HepG2 (cell line): ENCODE data around the gene EXTL1. TPM values are rescaled to one million over a fixed set of nuclear protein-coding genes. Genes with fewer than 3 reads are reported as not detected.

Experiments used
- ARID2 ChIP-seq: sonication (generic); formaldehyde crosslinking; IDR thresholded peaks from 2 replicates; pipeline ENCODE4 v1.8.1; 2022; ENCODE audit warnings: mild to moderate bottlenecking, missing genetic modification reagents, borderline replicate concordance
- BORCS8-MEF2B ChIP-seq: sonication (generic); formaldehyde crosslinking; IDR thresholded peaks from 2 replicates; pipeline ENCODE4 v1.8.0; 2022; ENCODE audit warnings: mild to moderate bottlenecking, missing genetic modification reagents
- ELF1 ChIP-seq: sonication (generic); formaldehyde crosslinking; IDR thresholded peaks from 2 replicates; pipeline ENCODE4 v1.4.0; 2020; ENCODE audit warnings: missing genetic modification reagents
- FOSL2 ChIP-seq: sonication (generic); formaldehyde crosslinking; IDR thresholded peaks from 2 replicates; pipeline ENCODE4 v1.4.0; 2020; ENCODE audit warnings: missing genetic modification reagents
- HNF4G ChIP-seq, 2 experiments: sonication (generic) in 1 of 2; formaldehyde crosslinking in 1 of 2; IDR thresholded peaks; 2 replicates each; pipeline versions ENCODE4 v1.4.0 to v1.6.1; 2011 to 2020; ENCODE audit warnings: borderline replicate concordance in 2 of 2, low read depth in 2 of 2, mild to moderate bottlenecking in 2 of 2, low read length in 1 of 2, missing genetic modification reagents in 1 of 2, moderate library complexity in 1 of 2
- KLF15 ChIP-seq: sonication (generic); formaldehyde crosslinking; IDR thresholded peaks from 2 replicates; pipeline ENCODE4 v1.8.1; 2023; ENCODE audit warnings: borderline replicate concordance, mild to moderate bottlenecking, inconsistent platforms, missing genetic modification reagents, mixed read lengths
- MIXL1 ChIP-seq: IDR thresholded peaks from 2 replicates; pipeline ENCODE4 v1.6.1; 2016
- RFX3 ChIP-seq: IDR thresholded peaks from 2 replicates; pipeline ENCODE4 v1.6.1; 2016; ENCODE audit warnings: missing biosample characterization, missing genetic modification reagents
- TAF1 ChIP-seq: sonication (generic); formaldehyde crosslinking; IDR thresholded peaks from 2 replicates; pipeline ENCODE4 v1.4.0; 2020; ENCODE audit warnings: missing genetic modification reagents
- TEAD2 ChIP-seq: sonication (generic); formaldehyde crosslinking; IDR thresholded peaks from 2 replicates; pipeline ENCODE4 v1.9.0; 2021; ENCODE audit warnings: missing genetic modification reagents
- ZFP41 ChIP-seq: sonication (generic); formaldehyde crosslinking; IDR thresholded peaks from 2 replicates; pipeline ENCODE4 v1.4.0; 2020; ENCODE audit warnings: mild to moderate bottlenecking, missing genetic modification reagents, borderline replicate concordance
- ZNF143 ChIP-seq: sonication (generic); formaldehyde crosslinking; IDR thresholded peaks from 2 replicates; pipeline ENCODE4 v1.4.0; 2020; ENCODE audit warnings: missing genetic modification reagents
- ZNF207 ChIP-seq: fragments of 450-650 bp; IDR thresholded peaks from 2 replicates; pipeline ENCODE4 v1.6.1; 2016; ENCODE audit warnings: antibody characterized with exemption, borderline replicate concordance
- ZNF292 ChIP-seq: sonication (generic); formaldehyde crosslinking; IDR thresholded peaks from 2 replicates; pipeline ENCODE4 v1.8.1; 2022; ENCODE audit warnings: mild to moderate bottlenecking, low read depth, missing genetic modification reagents, borderline replicate concordance
- ZNF331 ChIP-seq: sonication (generic); formaldehyde crosslinking; IDR thresholded peaks from 2 replicates; pipeline ENCODE4 v1.4.0; 2020; ENCODE audit warnings: missing genetic modification reagents
- ZNF335 ChIP-seq: sonication (generic); formaldehyde crosslinking; IDR thresholded peaks from 2 replicates; pipeline ENCODE4 v1.4.0; 2020; ENCODE audit warnings: missing genetic modification reagents
- ZNF432 ChIP-seq: sonication (generic); formaldehyde crosslinking; IDR thresholded peaks from 2 replicates; pipeline ENCODE4 v1.5.0; 2020; ENCODE audit warnings: missing genetic modification reagents, mild to moderate bottlenecking, borderline replicate concordance
- ZNF441 ChIP-seq: sonication (generic); formaldehyde crosslinking; IDR thresholded peaks from 2 replicates; pipeline ENCODE4 v1.7.0; 2021; ENCODE audit warnings: missing genetic modification reagents, borderline replicate concordance
- ZNF550 ChIP-seq: sonication (generic); formaldehyde crosslinking; IDR thresholded peaks from 2 replicates; pipeline ENCODE4 v1.4.0; 2020; ENCODE audit warnings: mild to moderate bottlenecking, missing genetic modification reagents, borderline replicate concordance
- ZNF614 ChIP-seq: IDR thresholded peaks from 2 replicates; pipeline ENCODE4 v1.6.1; 2018; ENCODE audit warnings: missing biosample characterization, missing genetic modification reagents, inconsistent platforms, borderline replicate concordance
- ZNF720 ChIP-seq: sonication (generic); formaldehyde crosslinking; IDR thresholded peaks from 2 replicates; pipeline ENCODE4 v1.4.0; 2020; ENCODE audit warnings: missing genetic modification reagents
- ZNF768 ChIP-seq: sonication (generic); formaldehyde crosslinking; IDR thresholded peaks from 2 replicates; pipeline ENCODE4 v1.4.0; 2020; ENCODE audit warnings: missing genetic modification reagents
- ZSCAN12 ChIP-seq: sonication (generic); formaldehyde crosslinking; IDR thresholded peaks from 2 replicates; pipeline ENCODE4 v1.9.0; 2021; ENCODE audit warnings: mild to moderate bottlenecking, missing genetic modification reagents
- polyA plus RNA-seq, 8 experiments: library from polyadenylated mRNA; depleted of rRNA in 3 of 8; stranded (reverse) in 7 of 8; unstranded in 1 of 8; fragments of >200 nt; fragmentation: Illumina TruSeq in 4 of 8; extraction: Trizol in 4 of 8; gene quantifications; 2 replicates each; pipeline versions ENCODE4 v1.2.1 to v1.2.3, GENCODE V29; 2011 to 2016; ENCODE audit warnings: low read depth in 4 of 8, missing spikeins in 1 of 8, mixed read lengths in 1 of 8; ENCODE audit not compliant: insufficient read depth in 1 of 8
- total RNA-seq, 5 experiments: library from RNA; depleted of rRNA; stranded (reverse); fragments of >200 nt; fragmentation: Illumina TruSeq; extraction: Trizol; gene quantifications; 2 replicates each; pipeline ENCODE4 v1.2.3, GENCODE V29; 2016; ENCODE audit warnings: low read depth in 1 of 5
- TF ChIP-seq, protein P1 (sequence below): sonication (generic); formaldehyde crosslinking; IDR thresholded peaks from 2 replicates; pipeline ENCODE4 v1.8.0; 2022; ENCODE audit warnings: low read depth, missing genetic modification reagents
- TF ChIP-seq, protein P2 (sequence below), 2 experiments: fragments of 450-650 bp in 1 of 2; sonication (generic) in 1 of 2; formaldehyde crosslinking; IDR thresholded peaks; 2 replicates each; pipeline versions ENCODE4 v1.5.0 to v1.8.0; 2020 to 2022; ENCODE audit warnings: mild to moderate bottlenecking in 1 of 2, missing genetic modification reagents in 1 of 2
- TF ChIP-seq, protein P3 (sequence below): sonication (generic); formaldehyde crosslinking; IDR thresholded peaks from 2 replicates; pipeline ENCODE4 v1.9.0; 2022; ENCODE audit warnings: low read depth, missing genetic modification reagents

The EXTL1 gene
- total and polyA plus RNA-seq, 2 of the 13 experiments (the other 11 are each of a cell fraction or from before 2014, with no cell fraction given): 0.35 to 1.0 TPM

DNA sequence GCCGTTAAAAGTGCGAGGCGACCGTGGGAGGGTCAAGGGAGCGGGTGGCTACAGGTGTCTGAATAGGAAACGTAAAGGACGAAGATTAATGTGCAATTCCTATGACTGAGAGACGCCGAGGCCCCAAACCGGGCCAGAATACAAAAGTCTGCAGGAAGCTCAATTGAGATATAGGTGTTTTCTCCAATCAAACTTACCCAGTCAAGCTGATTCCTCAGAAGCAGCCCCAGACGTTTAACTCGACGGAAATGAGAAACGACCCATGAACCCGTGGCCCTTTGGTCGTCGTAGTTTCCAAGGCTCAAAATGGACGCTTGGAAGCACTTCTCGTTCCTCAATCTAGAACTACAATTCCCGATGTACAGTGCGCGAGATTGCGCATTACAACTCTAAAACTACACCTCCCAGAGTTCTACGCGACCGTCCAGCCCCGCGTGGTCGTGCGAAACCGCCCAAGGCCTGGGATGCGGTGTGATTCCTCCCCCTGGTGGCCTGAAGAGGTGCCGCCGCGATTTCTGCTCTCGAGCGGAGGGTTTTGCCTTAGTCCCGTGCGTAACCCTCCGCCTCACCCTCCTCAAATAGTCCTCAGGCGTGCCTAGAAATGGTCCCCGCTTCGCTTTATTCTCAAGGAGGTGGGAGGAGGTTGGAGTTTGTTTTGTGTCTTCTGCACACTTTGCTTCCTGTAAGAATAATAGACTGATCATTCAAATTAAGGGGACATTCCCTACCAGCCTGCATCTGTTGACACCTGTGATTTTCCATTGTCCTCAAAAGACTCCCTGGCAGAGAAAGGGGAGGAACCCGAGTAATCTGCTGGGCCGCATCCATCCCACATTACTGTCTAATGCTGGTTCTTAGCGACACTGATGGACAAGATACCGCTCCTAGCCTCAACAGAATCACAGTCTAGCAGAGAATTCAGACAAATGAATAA is 23.5 kb upstream of the EXTL1 start, which contains the start of gene PAFAH2 (continued):
- TF ChIP-seq ARID2 (peak; percentile 69; the same call in 1 of the 2 replicates), ZNF143 (CRISPR knock-in tag) (peak; percentile 98), TEAD2 (CRISPR knock-in tag) (peak; percentile 85; the same call in 1 of the 2 replicates), ZNF720 (CRISPR knock-in tag) (0 out of 2 replicates have a peak, but pooled peaks have one; percentile 55), ZSCAN12 (CRISPR knock-in tag) (peak; percentile 37; the same call in 1 of the 2 replicates), BORCS8-MEF2B (peak; percentile 71; the same call in 1 of the 2 replicates), ZNF207 (no peak), RFX3 (CRISPR knock-in tag) (no peak), ZNF614 (CRISPR knock-in tag) (peak; percentile 96), ZNF335 (peak; percentile 87; the same call in 1 of the 2 replicates), ZNF292 (peak; percentile 17; the same call in 1 of the 2 replicates), ZNF432 (no peak; the same call in 1 of the 2 replicates), HNF4G (IDR thresholded peaks at IDR 0.05; ENCODE audit: borderline replicate concordance, low read depth, low read length) (peak; percentile 17; the same call in 1 of the 2 replicates), HNF4G (CRISPR knock-in tag; IDR thresholded peaks at IDR 0.05; ENCODE audit: borderline replicate concordance, low read depth) (peak; percentile 27; the same call in 1 of the 2 replicates), KLF15 (CRISPR knock-in tag) (peak; percentile 81; the same call in 1 of the 2 replicates), ZNF331 (CRISPR knock-in tag) (peak; percentile 93), ELF1 (CRISPR knock-in tag) (peak; percentile 90), FOSL2 (CRISPR knock-in tag) (peak; percentile 75), MIXL1 (CRISPR knock-in tag) (peak; percentile 89), TAF1 (CRISPR knock-in tag) (peak; percentile 85), ZFP41 (no peak), ZNF550 (CRISPR knock-in tag) (no peak), ZNF441 (CRISPR knock-in tag) (peak; percentile 82; the same call in 1 of the 2 replicates), ZNF768 (peak; percentile 68)
- TF ChIP-seq, protein P1, sequence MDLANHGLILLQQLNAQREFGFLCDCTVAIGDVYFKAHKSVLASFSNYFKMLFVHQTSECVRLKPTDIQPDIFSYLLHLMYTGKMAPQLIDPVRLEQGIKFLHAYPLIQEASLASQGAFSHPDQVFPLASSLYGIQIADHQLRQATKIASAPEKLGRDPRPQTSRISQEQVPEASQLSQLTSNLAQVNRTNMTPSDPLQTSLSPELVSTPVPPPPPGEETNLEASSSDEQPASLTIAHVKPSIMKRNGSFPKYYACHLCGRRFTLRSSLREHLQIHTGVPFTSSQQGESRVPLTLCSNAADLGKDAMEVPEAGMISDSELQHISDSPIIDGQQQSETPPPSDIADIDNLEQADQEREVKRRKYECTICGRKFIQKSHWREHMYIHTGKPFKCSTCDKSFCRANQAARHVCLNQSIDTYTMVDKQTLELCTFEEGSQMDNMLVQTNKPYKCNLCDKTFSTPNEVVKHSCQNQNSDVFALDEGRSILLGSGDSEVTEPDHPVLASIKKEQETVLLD (CRISPR knock-in tag): no peak
- TF ChIP-seq, protein P2, sequence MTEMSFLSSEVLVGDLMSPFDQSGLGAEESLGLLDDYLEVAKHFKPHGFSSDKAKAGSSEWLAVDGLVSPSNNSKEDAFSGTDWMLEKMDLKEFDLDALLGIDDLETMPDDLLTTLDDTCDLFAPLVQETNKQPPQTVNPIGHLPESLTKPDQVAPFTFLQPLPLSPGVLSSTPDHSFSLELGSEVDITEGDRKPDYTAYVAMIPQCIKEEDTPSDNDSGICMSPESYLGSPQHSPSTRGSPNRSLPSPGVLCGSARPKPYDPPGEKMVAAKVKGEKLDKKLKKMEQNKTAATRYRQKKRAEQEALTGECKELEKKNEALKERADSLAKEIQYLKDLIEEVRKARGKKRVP (CRISPR knock-in tag; IDR thresholded peaks at IDR 0.05): peak in 1 of 2 experiments; percentile 88; a peak in 2 of 4 replicates
- TF ChIP-seq, protein P3, sequence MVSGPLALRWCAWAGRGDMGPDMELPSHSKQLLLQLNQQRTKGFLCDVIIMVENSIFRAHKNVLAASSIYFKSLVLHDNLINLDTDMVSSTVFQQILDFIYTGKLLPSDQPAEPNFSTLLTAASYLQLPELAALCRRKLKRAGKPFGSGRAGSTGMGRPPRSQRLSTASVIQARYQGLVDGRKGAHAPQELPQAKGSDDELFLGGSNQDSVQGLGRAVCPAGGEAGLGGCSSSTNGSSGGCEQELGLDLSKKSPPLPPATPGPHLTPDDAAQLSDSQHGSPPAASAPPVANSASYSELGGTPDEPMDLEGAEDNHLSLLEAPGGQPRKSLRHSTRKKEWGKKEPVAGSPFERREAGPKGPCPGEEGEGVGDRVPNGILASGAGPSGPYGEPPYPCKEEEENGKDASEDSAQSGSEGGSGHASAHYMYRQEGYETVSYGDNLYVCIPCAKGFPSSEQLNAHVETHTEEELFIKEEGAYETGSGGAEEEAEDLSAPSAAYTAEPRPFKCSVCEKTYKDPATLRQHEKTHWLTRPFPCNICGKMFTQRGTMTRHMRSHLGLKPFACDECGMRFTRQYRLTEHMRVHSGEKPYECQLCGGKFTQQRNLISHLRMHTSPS (CRISPR knock-in tag): 0 out of 2 replicates have a peak, but pooled peaks have one; percentile 38
